WI38 (cell line): ENCODE measurements around the gene RPS6KA2.

Experiments
- H3K4me3 ChIP-seq: 2 replicates; pipeline ENCODE4 v1.5.1; 2011; ENCODE audit warnings: low read depth, mild to moderate bottlenecking, control low read depth, low read length
- CTCF ChIP-seq: IDR thresholded peaks from 2 replicates; pipeline ENCODE4 v1.5.1; 2012; ENCODE audit warnings: low read depth, mild to moderate bottlenecking, control low read depth, low read length

RPS6KA2 gene

GRCh38 chr6:166492092-166492741, 134.8 kb downstream of the RPS6KA2 start:
- H3K4me3 ChIP-seq, result no peak overlapping the region

GRCh38 chr6:166490671-166491500, 136.2 kb downstream of the RPS6KA2 start:
- no peak for TF ChIP-seq CTCF
- no peak overlapping the region for H3K4me3 ChIP-seq

More at GRCh38 chr6:166492092-166492741, 134.8 kb downstream of the RPS6KA2 start:
- TF ChIP-seq CTCF, result no peak

GRCh38 chr6:166489301-166490155, 137.5 kb downstream of the RPS6KA2 start:
- TF ChIP-seq CTCF, result no peak

GRCh38 chr6:166488701-166489100, 138.3 kb downstream of the RPS6KA2 start:
- no peak for TF ChIP-seq CTCF
- no peak overlapping the region for H3K4me3 ChIP-seq

More at GRCh38 chr6:166489301-166490155, 137.5 kb downstream of the RPS6KA2 start:
- H3K4me3 ChIP-seq, result no peak overlapping the region

GRCh38 chr6:166488076-166488685, 138.9 kb downstream of the RPS6KA2 start:
- no peak for TF ChIP-seq CTCF
- H3K4me3 ChIP-seq, result no peak overlapping the region

GRCh38 chr6:166487148-166487547, 139.9 kb downstream of the RPS6KA2 start:
- TF ChIP-seq CTCF, result no peak
- no peak overlapping the region for H3K4me3 ChIP-seq
